COR-L47 (cell line): ENCODE results near the gene CAAP1.
"Not testable (repeated sequence)": the region's sequence is repeated elsewhere in the genome, so short reads cannot be mapped to it uniquely, and the experiment has no call there.

Experiments
- DNase-seq: peaks from one replicate; lab custom pipeline; 2025; lab: John Stamatoyannopoulos, UW

CAAP1 gene

GRCh38 chr9:26892251-26893029, at the start of gene CAAP1:
Gene CAAP1 (minus strand): TSS chr9:26892802. CDS start chr9:26892715, 87 bp downstream.
- DNase-seq, result peak; percentile 92

GRCh38 chr9:26940779-26941178, 48.2 kb upstream of the CAAP1 start:
- no peak for DNase-seq

GRCh38 chr9:26939955-26940711, 47.5 kb upstream of the CAAP1 start:
- DNase-seq, result no peak

GRCh38 chr9:26937816-26938371, 45.3 kb upstream of the CAAP1 start:
- no peak for DNase-seq

- no peak for DNase-seq
Measured at GRCh38 chr9:26935847-26936246, 43.2 kb upstream of the CAAP1 start.

- no peak for DNase-seq
Measured at GRCh38 chr9:26928902-26929495, 36.4 kb upstream of the CAAP1 start.

GRCh38 chr9:26925609-26926008, 33.0 kb upstream of the CAAP1 start:
- DNase-seq, result no peak

GRCh38 chr9:26919698-26920097, 27.1 kb upstream of the CAAP1 start:
- DNase-seq, result no peak

- no peak for DNase-seq
Measured at GRCh38 chr9:26913138-26913668, 20.6 kb upstream of the CAAP1 start.

- no peak for DNase-seq
Measured at GRCh38 chr9:26904671-26905070, 12.1 kb upstream of the CAAP1 start.

- DNase-seq, result peak; percentile 8
Measured at GRCh38 chr9:26904070-26904469, 11.5 kb upstream of the CAAP1 start.

- DNase-seq, result no peak
Measured at GRCh38 chr9:26893030-26893676, 551 bp upstream of the CAAP1 start.

- DNase-seq, result no peak
Measured at GRCh38 chr9:26891726-26892125, 876 bp downstream of the CAAP1 start.

GRCh38 chr9:26888271-26888670, 4.3 kb downstream of the CAAP1 start:
- no peak for DNase-seq

- DNase-seq, result no peak
Measured at GRCh38 chr9:26882154-26882553, 10.4 kb downstream of the CAAP1 start.

- no peak for DNase-seq
Measured at GRCh38 chr9:26880262-26880661, 12.3 kb downstream of the CAAP1 start.

- DNase-seq, result not testable (repeated sequence)
Measured at GRCh38 chr9:26875155-26875554, 17.4 kb downstream of the CAAP1 start.

- DNase-seq, result no peak
Measured at GRCh38 chr9:26870292-26870691, 22.3 kb downstream of the CAAP1 start.

- DNase-seq, result no peak
Measured at GRCh38 chr9:26863074-26863473, 29.5 kb downstream of the CAAP1 start.

- DNase-seq, result peak; percentile 71
Measured at GRCh38 chr9:26856413-26857032, 36.1 kb downstream of the CAAP1 start.

- no peak for DNase-seq
Measured at GRCh38 chr9:26850995-26851394, 41.6 kb downstream of the CAAP1 start.
